GM18502 (cell line): Measurements from ENCODE around the gene TMPRSS11A.
A peak's percentile ranks its signal among the peaks of the same experiment; 100 is the strongest.

Experiments used
- ATAC-seq: cut with Tn5 transposase; IDR thresholded peaks from one replicate; pipeline ENCODE4 v1.9.1; 2021; ENCODE audit warnings: mild to moderate bottlenecking; ENCODE audit not compliant: unreplicated experiment, poor library complexity

Gene TMPRSS11A

DNA sequence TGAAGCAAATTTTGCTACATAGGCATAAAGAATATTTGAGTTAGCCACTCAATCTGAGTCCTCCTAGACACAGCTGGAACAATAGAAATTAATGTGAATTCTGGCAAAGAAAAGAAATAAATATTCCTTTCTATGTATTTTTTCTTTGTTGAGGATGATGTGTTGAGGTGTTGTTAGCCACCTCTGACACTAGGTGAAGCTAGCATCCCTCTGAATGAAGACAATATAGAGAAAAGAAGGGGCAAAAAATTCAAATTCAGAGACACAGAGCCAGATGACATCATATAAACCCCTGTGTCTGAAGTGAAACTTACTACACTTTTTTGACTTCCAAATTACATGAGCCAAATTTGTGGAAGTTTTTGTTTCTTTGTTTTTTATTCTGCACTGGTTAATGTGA, 44.9 kb downstream of the TMPRSS11A start:
- ATAC-seq, result no peak

DNA sequence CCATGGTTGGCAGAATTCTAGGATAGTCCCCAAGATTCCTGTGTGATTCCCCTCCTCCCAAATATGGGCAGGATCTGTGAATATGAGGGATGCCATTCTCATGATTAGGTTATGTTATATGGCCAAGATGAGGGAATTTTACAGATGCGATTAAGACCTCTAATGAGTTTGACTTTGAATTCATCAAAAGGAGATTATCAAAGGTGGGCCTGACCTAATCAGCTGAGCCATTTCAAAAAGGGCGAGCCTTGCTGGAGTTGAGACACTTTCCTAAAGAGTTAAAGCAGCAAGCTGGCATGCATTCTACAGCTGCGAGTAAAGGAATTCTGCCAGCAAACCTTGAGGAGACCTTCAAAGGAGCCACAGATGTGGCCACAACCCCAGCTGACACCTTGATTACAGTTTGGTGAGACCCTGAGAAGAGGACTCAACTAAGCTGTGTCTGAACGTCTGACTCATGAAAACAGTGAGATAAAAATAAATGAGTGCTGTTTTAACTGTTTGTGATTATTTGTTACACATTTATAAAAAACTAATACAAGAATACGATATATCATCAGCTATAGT, 47.8 kb downstream of the TMPRSS11A start:
- no peak for ATAC-seq

DNA sequence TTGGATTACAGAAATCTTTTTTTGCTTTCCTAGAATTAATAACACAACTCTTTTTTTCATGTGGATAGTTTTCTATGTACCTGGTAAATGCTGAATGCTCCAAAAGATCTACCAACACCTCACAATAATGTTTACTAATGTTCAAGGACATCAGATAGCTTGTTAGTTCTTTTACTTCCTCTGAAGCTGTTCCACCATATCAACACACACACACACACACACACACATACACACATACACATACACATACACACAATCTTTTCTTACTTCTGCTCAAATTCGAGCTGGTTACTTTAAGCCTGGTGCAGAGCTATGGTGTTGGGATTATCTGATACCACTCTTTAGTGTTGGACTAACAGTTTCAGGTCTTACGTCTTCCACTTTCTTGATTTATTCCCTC, 51.2 kb downstream of the TMPRSS11A start:
- no peak for ATAC-seq

DNA sequence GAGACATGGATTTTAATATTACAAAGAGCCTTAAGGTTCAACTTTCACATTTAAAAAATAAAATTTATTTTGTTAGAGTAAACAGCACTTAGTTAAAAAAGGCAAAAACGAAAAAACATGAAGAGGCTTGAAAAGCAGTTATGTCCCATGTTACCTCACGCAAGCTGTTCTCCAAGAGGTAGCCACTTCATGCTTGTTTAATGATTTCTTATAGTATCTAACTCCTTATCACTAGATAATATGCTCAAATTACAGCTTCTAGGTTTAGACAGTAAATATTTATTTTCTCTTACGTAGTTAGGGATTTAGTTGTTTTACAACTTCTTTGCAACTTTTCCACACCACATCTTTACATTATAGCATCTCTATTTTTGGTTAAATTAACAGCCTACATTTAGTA, 51.7 kb downstream of the TMPRSS11A start:
- no peak for ATAC-seq

DNA sequence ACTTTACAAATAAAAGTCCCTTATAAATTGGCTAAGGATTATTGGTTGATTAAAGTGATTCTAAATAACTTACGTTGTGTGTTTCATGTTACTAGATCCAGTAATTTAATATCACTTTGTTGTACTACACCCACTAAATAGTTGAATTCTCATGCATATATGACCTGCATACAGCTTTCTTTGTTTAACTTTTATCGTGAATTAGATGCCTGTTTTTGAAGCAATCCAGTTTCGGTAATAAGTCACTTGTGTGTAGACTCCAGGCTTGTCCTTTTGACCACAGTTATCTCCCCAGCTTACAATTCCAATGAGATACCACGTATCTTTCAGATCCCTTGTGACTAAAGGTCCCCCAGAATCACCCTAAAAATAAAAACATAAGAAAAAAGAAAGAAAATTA, 52.2 kb downstream of the TMPRSS11A start:
- no peak for ATAC-seq

DNA sequence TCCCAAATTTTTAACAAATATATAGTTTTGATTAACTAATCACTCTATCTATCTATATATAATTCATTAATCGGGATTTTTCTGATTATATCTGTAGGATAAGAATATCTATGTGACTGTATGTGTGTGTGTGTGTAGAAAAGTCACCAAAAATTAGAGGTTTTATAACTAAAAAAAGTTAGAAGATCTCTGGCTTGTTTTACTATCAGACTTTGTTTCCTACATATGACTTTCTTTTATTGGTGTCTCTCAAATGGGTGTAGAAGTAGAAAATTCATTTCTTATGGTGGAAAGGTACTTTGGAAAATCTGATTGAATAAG, 52.7 kb downstream of the TMPRSS11A start:
- ATAC-seq, result peak; percentile 19

DNA sequence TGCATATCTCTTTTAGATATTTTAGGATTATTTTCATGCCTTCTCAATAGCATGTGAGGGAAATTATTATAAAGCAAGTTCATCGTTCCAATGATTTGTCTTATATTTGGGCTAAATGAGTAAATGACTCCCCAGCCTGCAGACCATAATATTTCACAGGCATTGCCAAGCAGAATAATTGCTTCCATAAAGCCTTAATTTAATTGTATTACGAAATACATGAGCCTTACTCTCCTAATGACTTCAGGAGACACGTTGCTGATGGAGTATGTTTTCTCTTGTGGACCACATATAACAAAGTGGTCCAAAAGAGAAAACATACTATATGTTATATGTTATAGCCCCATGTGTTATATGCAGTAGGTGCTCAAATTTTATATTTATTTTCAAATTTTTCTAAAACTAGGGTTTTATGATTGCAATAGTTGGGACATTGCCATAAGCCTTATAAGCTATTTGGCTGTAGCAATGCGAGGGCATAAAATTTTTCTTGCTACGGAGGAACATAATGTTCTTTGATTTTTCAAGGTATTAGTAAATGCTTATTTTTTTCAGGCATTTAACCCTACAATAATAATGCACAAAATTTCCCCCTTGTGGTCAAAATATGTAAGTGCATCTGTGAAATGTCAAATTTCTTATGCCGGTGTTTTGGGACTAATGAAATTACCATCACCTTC, 53.2 kb downstream of the TMPRSS11A start:
- peak; percentile 60 for ATAC-seq

DNA sequence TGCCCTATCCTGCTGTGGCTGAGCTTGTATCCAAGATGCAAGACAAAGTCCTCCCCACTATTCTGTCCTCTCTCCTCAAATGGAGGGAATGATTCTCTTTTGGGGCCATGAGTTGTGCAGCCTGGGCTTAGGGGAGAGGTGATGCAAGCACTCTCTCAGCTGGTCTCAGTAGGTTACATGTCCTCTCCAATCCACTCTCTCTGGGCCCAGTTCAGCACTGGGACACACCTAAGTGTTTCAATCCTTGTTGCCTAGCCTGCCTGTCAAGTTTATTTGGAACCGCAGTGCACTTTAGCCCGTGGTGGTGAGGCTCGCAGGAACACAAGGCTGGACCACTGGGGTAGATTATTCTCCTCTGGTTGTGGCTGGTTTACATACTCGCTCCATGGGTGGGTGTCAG, 55.6 kb downstream of the TMPRSS11A start:
- no peak for ATAC-seq

DNA sequence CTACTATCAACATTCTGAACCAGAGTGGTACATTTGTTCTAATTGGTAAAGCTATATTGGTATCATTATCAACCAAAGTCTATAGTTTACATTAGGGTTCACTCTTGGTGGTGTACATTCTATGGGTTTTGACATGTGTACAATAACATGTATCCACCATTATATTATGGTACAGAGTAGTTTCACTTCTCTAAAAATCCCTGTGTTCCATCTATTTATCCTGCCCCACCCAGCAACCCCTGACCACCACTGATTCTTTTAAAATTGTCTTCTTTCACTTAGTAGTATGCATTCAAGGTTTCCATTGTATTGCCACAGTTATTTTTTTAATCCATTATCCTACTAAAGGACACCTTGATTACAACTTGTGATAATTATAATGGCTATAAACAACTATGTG, 64.2 kb downstream of the TMPRSS11A start:
- ATAC-seq, result no peak

DNA sequence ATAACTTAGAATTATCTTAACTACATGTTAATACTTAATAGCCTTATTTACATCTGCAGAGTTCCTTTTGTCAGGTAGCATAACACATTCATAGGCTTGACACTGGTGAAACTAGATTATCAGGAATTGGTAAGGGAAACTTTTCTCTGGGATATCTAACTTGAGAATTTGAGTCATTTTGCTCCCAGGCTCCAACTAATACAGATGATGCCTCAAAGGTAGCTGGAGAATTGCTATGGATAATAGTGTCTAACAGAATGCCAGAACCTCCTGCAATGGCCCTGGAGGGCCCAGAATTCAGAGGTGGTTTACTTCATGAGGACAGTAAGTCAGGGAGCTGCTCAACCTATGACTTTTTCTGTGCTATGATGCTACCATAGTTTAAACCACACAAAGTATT, 65.6 kb downstream of the TMPRSS11A start:
- no peak for ATAC-seq

DNA sequence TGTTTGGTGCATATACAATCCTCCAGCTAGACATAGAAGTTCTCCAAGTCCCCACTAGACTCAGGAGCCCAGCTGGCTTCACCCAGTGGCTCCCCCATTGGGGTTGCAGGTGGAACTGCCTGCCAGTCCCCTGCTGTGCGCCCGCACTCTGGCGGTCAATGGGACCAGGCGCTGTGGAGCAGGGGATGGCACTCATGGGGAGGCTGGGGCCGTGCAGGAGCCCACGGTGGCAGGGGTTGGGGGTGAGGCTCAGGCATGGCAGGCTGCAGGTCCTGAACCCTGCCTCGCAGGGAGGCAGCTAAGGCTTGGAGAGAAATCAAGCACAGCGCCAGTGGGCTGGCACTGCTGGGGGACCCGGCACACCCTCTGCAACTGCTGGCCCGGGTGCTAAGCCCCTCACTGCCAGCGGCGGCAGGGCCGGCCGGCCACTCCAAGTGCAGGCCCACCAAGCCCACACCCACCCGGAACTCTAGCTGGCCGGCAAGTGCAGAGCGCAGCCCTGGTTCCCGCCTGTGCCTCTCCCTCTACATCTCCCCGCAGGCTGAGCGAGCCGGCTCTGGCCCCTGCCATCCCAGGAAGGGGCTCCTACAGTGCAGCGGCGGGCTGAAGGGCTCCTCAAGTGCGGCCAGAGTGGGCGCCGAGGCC, 66.8 kb downstream of the TMPRSS11A start:
- no peak for ATAC-seq

DNA sequence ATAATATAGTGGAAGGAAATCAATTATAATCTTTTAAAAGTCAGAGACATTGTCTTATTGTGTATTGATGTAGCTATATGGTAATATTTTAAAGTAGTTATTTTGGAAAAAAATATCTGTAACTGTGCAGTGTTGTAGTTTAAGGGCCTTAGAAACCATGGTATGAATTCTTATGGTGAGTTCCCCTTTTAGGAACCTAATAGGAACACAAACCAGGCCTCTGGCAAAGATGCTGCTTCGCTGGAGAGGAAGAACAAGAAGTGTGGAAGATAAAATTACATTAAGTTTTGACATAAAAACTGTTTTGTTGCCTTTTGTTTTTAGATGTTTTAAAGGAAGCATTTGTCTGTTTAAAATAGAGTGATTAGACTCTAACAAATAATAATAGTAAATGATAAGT, 68.6 kb downstream of the TMPRSS11A start:
- ATAC-seq, result no peak

DNA sequence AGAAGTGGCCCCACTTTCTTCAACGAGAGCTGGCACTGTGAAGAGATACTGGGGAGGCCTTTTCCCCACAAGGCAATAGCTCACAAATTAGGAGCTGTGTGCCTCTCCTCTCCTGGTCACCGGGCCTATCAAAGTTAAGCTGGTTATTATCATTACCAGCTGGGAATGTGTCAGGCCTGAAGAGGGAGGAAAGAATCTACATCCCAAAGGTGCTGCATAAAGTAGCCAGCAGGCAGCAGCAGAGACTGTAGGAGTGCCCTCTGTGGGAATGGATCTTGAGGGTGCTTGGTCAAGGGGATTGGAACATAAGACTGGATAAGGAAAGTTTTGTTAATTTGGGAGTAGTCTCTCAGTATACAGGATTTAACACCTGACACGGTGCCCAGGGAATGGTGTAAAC, 70.4 kb downstream of the TMPRSS11A start:
- ATAC-seq, result no peak

DNA sequence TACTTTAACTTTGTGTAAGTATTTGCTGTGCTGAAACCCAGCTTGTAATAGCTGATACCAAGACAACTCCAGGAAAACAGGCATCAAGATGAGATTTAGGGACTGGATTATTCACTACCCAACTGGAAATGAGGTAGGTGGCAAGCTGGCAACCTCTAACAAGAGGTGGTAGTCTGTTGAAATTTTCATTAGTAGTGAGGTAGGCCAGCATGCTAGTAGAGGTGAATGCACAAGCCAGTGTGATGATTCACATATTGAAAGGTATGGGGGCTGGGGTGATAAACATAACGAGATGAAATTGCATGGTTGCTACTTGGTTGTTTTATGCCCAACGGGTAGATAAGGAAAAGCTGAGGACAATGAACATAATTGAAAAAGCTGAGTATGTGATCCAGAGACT, 71.0 kb downstream of the TMPRSS11A start:
- no peak for ATAC-seq

DNA sequence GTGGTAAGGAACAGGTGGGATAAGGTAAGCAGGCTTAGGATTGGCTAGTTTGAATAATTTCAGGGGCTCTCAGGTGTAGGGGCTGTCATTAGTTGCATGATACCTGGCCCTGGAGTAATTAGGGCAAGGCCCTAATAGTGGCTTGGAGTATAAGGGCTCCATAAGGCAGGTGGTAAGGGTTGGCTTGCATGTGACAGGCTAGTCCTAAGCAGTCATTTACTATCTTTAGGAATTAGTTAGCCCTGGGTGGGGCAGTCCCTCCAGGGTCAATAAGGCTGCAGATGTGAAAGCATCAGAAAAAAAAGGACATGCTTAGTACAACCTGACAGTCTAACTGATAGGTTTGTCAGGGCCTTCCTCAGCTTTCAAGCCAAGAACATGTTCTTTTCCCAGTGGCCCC, 71.6 kb downstream of the TMPRSS11A start:
- no peak for ATAC-seq

DNA sequence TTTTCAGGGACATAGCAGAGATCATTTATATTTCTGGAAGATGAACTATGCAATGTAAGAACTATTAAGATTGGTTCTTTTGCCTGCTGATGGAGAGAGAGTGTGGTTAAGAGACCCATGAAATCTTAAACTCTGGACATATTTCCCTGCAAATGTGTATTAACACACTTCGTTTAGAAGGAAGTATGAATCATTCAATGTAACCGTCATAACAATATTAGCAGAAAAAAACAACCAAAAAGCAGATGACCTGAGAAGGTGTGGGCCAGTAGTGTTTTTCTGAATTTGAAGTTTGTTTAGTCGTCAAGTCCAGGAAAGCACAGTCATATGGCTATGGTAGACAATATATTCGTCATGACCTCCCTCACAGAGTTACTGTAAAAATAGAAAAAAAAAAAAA, 77.0 kb downstream of the TMPRSS11A start:
- no peak for ATAC-seq

DNA sequence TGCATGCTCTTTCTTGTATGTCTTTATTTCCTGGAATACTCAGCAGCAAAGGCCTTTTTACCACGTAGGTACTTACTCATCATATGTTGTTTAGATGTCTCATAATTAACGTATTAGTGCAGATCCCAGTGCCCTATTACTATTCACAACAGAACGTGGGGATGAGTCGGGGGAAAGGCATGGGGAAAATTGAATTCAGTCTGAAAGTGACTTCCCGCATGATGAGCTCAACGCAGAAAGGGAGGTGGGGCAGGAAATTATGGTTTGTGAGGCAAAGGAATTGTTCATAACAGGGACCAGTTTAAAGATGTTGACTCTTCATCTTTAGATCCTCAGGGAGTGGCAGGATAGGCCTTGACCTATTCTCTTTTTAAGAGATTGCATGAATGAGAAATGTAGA, 77.5 kb downstream of the TMPRSS11A start:
- no peak for ATAC-seq

DNA sequence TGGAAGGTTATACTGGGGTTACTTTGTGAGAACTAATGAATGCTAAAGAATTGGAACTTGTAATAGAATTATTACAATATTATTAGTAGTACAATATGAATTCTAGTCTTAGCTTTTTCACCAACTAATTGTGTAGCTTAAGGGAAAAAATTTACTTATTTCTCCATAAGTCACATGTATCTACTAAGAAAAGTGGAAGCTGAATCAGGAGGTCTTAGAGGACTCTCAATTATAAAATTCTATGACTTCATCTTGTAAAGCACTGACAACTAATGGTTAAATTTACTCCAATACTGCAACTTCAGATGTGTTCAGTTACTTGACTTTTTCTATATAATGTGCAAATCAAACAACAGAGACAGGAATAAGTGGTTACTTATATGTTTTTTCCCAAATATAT, 78.6 kb downstream of the TMPRSS11A start:
- ATAC-seq, result no peak

DNA sequence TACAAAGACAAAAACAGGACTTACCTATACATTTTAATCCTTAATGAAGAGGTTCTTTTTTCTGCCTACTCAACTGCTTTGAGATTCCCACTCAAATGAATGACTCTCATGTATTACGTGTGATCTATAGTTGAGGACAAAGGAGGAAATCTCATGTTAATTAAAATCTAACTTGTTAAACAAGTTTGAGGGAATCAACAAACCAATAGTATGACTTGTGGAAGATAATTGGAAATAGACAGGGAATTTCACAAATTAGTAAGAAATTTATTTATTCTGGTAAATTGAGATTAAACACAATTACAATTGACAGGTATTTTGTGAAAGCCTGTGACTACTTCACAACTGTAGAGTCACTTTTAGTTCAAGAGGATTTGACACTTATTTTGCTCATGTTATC, 79.4 kb downstream of the TMPRSS11A start, which contains the start of gene TMPRSS11D:
Gene TMPRSS11D (minus strand): TSS at position 101 of the 400 bp plus-strand sequence. CDS start 69 bp downstream, at position 32.
- ATAC-seq, result no peak

DNA sequence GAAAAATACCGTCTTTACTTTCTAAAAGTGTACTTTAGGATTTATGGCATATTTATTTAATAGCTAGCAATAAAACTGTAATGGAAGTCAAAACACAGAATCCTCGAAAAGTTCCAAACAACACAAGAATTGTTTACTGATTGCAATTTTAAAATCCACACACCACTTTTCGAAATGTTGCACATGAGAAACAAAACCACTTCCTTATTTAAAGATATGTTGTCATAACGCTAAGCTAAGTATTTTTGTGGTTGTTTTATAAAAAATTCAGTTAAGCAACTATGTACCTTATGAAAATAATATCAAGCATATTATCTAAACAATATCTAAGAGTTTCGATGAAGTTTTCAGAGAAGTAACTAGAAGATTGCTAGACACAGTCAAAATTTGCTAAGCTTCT, 79.8 kb downstream of the TMPRSS11A start:
- ATAC-seq, result no peak

DNA sequence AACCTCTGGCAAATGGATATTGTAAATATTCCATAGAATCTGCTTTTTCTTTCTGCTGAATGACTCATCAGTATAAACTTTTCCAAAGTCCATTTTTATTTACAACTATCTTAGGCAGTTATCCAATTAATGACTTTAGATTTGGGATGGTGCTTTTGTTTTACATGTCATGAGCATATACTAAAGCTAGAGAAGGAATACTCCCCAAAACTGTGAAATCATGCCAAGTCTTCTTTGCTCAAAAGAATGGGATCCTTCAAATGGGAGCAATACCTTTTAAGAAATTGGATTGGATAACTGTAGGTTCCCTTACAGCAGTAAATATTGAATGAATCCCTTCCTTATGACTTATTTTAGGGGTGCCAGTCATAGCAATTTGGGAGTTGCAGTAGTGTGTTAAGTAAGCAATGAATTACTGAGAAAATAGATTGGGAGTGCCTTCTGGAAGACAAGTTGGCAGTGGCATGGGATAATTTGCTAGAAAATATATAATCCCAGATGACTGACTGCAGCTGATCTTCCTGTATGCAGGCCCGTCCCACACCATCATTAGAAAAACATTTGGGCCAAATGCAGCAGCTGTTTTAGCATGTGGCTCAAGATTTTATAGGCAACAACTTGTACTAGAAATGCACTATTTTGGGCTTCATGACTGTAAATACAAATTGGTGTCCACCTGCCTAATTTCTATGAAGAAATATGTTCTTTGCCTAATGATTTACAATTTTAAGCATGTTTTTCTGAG, 82.3 kb downstream of the TMPRSS11A start:
- no peak for ATAC-seq
